ENCODE results near the gene PTPRE.

GRCh38 chr10:128084364-128084763, 177.5 kb downstream of the PTPRE start:
- TF ChIP-seq CTCF (IDR thresholded peaks at IDR 0.05; ENCODE audit: low read depth, low read length, missing input control) (no peak), ATF3 (IDR thresholded peaks at IDR 0.05) (no peak), TAF1 (conservative IDR thresholded peaks at IDR 0.05) (no peak), YY1 (IDR thresholded peaks at IDR 0.05) (no peak), GABPA (IDR thresholded peaks at IDR 0.05 in 1 of 2, conservative IDR thresholded peaks at IDR 0.05 in 1 of 2) (no peak), HNF4G (IDR thresholded peaks at IDR 0.05) (no peak), FOXA2 (IDR thresholded peaks at IDR 0.05) (no peak), MAX (IDR thresholded peaks at IDR 0.05) (no peak), SP1 (IDR thresholded peaks at IDR 0.05) (no peak), NR2F2 (IDR thresholded peaks at IDR 0.05) (no peak), RAD21 (IDR thresholded peaks at IDR 0.05) (no peak), FOXA1 (IDR thresholded peaks at IDR 0.05) (no peak)
- TF ChIP-seq, protein P1, sequence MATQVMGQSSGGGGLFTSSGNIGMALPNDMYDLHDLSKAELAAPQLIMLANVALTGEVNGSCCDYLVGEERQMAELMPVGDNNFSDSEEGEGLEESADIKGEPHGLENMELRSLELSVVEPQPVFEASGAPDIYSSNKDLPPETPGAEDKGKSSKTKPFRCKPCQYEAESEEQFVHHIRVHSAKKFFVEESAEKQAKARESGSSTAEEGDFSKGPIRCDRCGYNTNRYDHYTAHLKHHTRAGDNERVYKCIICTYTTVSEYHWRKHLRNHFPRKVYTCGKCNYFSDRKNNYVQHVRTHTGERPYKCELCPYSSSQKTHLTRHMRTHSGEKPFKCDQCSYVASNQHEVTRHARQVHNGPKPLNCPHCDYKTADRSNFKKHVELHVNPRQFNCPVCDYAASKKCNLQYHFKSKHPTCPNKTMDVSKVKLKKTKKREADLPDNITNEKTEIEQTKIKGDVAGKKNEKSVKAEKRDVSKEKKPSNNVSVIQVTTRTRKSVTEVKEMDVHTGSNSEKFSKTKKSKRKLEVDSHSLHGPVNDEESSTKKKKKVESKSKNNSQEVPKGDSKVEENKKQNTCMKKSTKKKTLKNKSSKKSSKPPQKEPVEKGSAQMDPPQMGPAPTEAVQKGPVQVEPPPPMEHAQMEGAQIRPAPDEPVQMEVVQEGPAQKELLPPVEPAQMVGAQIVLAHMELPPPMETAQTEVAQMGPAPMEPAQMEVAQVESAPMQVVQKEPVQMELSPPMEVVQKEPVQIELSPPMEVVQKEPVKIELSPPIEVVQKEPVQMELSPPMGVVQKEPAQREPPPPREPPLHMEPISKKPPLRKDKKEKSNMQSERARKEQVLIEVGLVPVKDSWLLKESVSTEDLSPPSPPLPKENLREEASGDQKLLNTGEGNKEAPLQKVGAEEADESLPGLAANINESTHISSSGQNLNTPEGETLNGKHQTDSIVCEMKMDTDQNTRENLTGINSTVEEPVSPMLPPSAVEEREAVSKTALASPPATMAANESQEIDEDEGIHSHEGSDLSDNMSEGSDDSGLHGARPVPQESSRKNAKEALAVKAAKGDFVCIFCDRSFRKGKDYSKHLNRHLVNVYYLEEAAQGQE (IDR thresholded peaks at IDR 0.05) = no peak

Data from liver (tissue), 3 donors.